ENCODE results near the gene SH3GL1. TPM values are rescaled to one million over a fixed set of nuclear protein-coding genes. Genes with fewer than 3 reads are reported as not detected.

Gene SH3GL1
- total and polyA plus RNA-seq, 2 experiments from 2014 or later, result 81.7 to 114 TPM

DNA sequence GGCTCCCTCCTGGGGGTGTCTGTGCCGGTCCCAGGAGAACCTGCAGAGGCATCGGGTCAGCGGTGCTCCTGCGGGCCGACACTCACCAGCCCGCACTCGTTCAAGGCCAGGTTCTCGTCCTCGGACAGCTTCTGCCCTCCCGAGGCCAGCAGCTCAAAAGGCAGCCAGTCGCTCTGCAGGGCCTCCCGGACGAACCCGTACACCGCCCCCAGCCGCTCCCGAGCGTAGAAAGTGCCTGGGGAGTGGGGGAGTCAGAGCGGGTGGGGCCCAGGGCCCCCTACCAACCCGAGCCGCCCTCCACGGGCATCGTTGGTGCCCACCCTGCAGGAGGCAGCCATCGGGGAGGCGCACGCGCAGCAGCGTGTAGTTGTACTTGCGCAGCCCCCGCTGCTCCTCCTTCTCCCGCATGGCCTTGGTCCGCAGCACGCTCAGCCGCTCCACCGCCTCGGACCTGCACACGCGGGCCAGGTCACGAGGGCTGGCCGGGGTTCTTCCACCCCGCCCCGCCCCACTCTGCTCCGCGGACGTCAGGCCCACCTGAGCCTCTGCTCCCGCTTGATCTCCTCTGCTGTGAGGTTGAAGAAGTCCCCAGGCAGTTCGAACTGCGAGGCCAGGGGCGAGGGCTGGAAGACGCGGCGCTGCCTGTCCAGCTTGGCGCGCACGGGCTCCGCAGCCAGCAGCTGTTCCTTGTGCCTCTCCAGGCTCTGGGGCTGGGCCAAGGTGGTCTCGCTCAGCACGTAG is 45.8 kb upstream of the SH3GL1 start:
- no peaks in the 10 kb centered on the region for H3K9me2 ChIP-seq (replicated peaks; ENCODE audit: insufficient read depth)
- H3K27me3 ChIP-seq, result no peaks in the 10 kb centered on the region
- H3K4me1 ChIP-seq (ENCODE audit: insufficient read depth), result no peaks in the 10 kb centered on the region
- H2AFZ ChIP-seq, result no peak overlapping the region
- H3K4me2 ChIP-seq, result no peak overlapping the region
- no peak for DNase-seq (ENCODE audit: low spot score)
- 94% methylated on average over 37 of the region's 58 CpGs for WGBS (ENCODE audit: low lambda C conversion rate, missing lambda C conversion rate)
- no peak overlapping the region for H3K4me3 ChIP-seq
- TF ChIP-seq EZH2phosphoT487 (IDR thresholded peaks at IDR 0.05; ENCODE audit: low read depth, severe bottlenecking, unreplicated experiment), result no peak
- no peak for TF ChIP-seq EZH2 (IDR thresholded peaks at IDR 0.05; ENCODE audit: borderline replicate concordance)
- no peak for TF ChIP-seq CTCF (IDR thresholded peaks at IDR 0.05; ENCODE audit: poor library complexity)
- H3K27ac ChIP-seq, result no peak overlapping the region
- H3K9me3 ChIP-seq (ENCODE audit: low read depth), result no peaks in the 10 kb centered on the region
- H3K36me3 ChIP-seq (replicated peaks; ENCODE audit: insufficient read depth, low read depth), result no peaks in the 10 kb centered on the region
- H4K20me1 ChIP-seq (ENCODE audit: insufficient read depth, poor library complexity, severe bottlenecking), result no peaks in the 10 kb centered on the region
- no peaks in the 10 kb centered on the region for H3K79me2 ChIP-seq

DNA sequence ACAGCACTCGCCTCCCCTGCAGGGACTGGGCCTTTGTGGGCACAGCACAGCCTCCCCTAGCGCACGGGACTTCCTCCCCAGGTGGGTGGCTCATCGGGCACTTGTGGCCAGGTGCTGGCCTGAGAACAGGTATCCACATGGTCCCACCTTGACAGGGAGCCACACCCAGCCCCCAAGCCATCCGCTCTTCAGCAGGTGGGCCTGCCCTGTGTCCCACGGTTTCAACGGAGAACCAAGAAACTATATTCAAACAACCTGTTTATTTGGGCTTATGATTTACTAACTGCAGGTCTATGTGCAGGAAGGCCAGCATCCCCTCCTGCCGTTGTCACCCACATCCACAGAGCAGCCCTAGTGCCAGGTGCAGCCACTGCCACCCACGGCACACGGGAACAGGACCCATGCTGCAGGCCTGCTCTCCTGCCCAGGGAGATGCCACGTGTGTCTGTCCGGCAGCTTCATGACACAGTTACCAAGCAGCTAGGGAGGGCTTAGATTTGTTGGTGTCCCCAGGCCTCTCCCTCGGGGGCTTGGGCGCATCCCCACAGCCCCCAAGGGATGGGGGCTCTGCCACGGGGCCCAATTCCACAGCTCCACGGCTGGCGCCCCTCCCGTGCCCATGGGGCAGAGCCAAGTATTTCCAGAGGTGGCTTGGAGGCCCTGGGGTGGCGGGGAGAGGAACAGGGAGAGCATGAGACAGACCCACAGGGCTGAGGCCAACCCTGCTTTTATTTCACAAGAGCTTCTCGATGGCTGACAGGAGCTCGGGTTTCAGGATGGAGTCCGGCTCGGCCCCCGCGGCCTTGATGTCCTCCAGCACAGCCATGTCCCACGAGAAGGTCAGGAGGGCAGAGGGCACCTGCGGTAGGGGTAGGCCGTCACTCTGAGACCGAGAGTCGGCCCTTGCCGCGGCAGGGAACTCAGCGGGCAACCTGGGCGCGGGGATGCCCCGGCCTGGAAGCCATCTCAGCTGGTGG is 44.7 kb upstream of the SH3GL1 start:
- no peaks in the 10 kb centered on the region for H3K4me1 ChIP-seq (ENCODE audit: insufficient read depth)
- H2AFZ ChIP-seq, result no peak overlapping the region
- H3K4me3 ChIP-seq, result no peak overlapping the region
- no peaks in the 10 kb centered on the region for H4K20me1 ChIP-seq (ENCODE audit: insufficient read depth, poor library complexity, severe bottlenecking)
- H3K4me2 ChIP-seq, result no peak overlapping the region
- DNase-seq (ENCODE audit: low spot score), result no peak
- no peaks in the 10 kb centered on the region for H3K9me3 ChIP-seq (ENCODE audit: low read depth)
- no peaks in the 10 kb centered on the region for H3K9me2 ChIP-seq (replicated peaks; ENCODE audit: insufficient read depth)
- no peak overlapping the region for H3K27ac ChIP-seq
- 90% methylated on average over 35 of the region's 36 CpGs for WGBS (ENCODE audit: low lambda C conversion rate, missing lambda C conversion rate)
- no peaks in the 10 kb centered on the region for H3K36me3 ChIP-seq (replicated peaks; ENCODE audit: insufficient read depth, low read depth)
- H3K79me2 ChIP-seq, result no peaks in the 10 kb centered on the region
- TF ChIP-seq CTCF (IDR thresholded peaks at IDR 0.05; ENCODE audit: poor library complexity) (no peak), EZH2phosphoT487 (IDR thresholded peaks at IDR 0.05; ENCODE audit: low read depth, severe bottlenecking, unreplicated experiment) (no peak), EZH2 (IDR thresholded peaks at IDR 0.05; ENCODE audit: borderline replicate concordance) (no peak)
- no peaks in the 10 kb centered on the region for H3K27me3 ChIP-seq

DNA sequence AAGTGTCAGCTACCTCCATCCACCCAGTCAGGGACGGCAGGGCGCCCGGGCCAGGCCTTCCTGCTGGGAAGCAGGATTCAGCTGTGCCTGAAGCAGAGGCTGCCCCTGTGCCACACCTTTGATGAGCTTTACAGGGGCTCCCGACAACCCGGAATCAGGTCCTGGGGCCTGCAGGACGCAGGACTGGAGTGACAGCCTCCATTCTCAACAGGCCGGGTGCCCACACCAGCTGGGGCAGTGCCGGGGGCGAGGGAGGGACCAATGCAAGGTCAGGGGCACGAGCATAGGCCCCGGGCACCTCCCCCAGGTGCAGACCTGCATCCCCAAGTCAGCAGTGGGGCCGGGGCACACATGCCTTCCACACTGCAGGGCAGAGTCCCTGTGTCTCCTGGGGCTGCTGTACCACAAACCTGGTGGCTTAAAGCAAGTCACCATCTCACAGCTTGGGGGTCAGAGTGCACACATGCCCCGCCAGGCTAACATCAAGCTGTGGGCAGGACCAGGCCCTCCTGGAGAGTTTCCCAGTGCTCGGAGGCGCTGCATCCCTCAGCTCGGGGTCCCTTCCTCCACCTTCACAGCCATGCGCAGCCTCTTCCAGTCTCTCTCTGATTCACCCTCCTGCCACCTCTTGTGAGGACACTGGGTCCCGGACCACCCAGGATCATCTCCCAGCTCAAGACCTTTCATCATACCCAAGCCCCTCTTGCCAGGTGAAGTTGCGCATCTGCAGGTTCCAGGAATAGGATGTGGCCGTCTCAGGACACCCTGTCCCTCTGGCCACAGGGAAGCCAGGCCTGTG is 43.8 kb upstream of the SH3GL1 start:
- no peak for TF ChIP-seq EZH2 (IDR thresholded peaks at IDR 0.05; ENCODE audit: borderline replicate concordance)
- TF ChIP-seq CTCF (IDR thresholded peaks at IDR 0.05; ENCODE audit: poor library complexity), result no peak
- no peak for TF ChIP-seq EZH2phosphoT487 (IDR thresholded peaks at IDR 0.05; ENCODE audit: low read depth, severe bottlenecking, unreplicated experiment)
- no peak overlapping the region for H2AFZ ChIP-seq
- H3K9me2 ChIP-seq (replicated peaks; ENCODE audit: insufficient read depth), result no peaks in the 10 kb centered on the region
- no peaks in the 10 kb centered on the region for H3K9me3 ChIP-seq (ENCODE audit: low read depth)
- no peaks in the 10 kb centered on the region for H3K79me2 ChIP-seq
- WGBS (ENCODE audit: low lambda C conversion rate, missing lambda C conversion rate), result 93% methylated on average over 17 of the region's 20 CpGs
- no peak overlapping the region for H3K4me3 ChIP-seq
- H3K4me2 ChIP-seq, result no peak overlapping the region
- H3K27me3 ChIP-seq, result no peaks in the 10 kb centered on the region
- H3K36me3 ChIP-seq (replicated peaks; ENCODE audit: insufficient read depth, low read depth), result no peaks in the 10 kb centered on the region
- no peak overlapping the region for H3K27ac ChIP-seq
- DNase-seq (ENCODE audit: low spot score), result no peak
- H4K20me1 ChIP-seq (ENCODE audit: insufficient read depth, poor library complexity, severe bottlenecking), result no peaks in the 10 kb centered on the region
- H3K4me1 ChIP-seq (ENCODE audit: insufficient read depth), result no peaks in the 10 kb centered on the region

All from hepatocyte (in vitro differentiated cells).